ENCODE measurements around the gene FLNA.
"Not testable (repeated sequence)": the region's sequence is repeated elsewhere in the genome, so short reads cannot be mapped to it uniquely, and the experiment has no call there.

FLNA gene

DNA sequence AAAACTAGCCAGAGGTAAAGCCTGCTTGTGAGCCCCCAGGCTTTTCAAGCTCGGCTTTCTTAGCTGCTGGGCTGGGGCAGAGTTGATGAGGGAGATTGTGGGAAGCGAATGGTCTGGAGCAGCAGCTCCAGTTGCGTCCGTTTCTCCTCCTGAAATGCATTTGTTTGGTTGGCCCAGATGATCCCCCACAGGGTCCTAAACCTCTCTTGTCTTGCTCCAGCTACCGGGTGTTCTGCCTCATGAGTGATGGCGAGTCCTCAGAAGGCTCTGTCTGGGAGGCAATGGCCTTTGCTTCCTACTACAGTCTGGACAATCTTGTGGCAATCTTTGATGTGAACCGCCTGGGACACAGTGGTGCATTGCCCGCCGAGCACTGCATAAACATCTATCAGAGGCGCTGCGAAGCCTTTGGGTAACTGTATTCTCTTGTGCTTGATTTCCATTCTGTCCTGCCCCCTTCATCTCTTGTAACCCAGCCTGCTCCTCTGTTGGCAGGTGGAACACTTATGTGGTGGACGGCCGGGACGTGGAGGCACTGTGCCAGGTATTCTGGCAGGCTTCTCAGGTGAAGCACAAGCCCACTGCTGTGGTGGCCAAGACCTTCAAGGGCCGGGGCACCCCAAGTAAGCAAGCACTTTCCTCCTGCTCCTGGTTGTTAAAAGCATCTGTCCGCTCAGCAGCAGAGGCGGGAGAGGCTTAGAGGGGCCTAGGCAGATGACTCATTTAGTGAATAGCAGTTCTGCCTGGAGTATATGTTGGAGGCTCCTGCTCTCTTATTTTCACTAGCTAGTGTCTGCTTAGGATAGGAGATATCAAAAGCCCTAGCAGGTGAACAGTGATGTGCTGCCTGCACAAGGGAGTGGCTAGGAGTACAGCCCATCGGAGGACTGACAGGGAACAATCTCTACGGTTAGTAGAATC lies 63.6 kb downstream of the FLNA start:
- DNase-seq (ENCODE audit: extremely low read depth in 1 of 2, low read depth in 1 of 2): no peak

DNA sequence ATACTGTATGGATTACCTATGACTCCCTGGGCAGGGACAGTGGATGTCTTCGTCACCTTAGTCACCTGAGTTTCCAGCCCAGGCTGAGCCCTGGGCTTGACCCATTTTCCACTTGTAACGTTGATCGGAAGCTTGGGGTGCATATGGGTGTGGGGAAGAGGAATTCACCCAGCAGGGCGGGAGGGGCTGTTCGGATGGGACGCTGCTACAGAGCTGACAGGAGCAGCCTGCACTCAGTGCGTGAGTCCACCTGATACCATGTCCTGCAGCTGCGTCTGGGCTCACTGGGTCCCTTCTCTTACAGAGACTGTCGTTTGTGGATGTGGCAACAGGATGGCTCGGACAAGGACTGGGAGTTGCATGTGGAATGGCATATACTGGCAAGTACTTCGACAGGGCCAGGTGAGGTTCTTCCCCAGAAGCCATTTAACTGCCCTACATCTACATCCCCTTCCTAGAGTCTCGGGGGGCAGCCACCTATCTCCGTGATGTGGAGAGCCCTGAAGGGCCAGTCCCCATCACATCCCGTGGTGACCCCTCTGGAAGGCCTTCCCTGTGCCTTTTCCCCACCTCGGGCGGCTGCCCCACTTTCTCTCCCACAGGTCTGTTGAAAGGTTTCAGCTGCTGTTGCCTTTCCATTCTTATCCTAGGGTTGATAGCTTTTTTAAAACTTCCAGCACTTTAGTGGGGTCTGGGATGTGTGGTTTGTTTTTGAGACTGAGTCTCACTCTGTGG lies 65.2 kb downstream of the FLNA start:
- DNase-seq (ENCODE audit: extremely low read depth in 1 of 2, low read depth in 1 of 2): no peak

DNA sequence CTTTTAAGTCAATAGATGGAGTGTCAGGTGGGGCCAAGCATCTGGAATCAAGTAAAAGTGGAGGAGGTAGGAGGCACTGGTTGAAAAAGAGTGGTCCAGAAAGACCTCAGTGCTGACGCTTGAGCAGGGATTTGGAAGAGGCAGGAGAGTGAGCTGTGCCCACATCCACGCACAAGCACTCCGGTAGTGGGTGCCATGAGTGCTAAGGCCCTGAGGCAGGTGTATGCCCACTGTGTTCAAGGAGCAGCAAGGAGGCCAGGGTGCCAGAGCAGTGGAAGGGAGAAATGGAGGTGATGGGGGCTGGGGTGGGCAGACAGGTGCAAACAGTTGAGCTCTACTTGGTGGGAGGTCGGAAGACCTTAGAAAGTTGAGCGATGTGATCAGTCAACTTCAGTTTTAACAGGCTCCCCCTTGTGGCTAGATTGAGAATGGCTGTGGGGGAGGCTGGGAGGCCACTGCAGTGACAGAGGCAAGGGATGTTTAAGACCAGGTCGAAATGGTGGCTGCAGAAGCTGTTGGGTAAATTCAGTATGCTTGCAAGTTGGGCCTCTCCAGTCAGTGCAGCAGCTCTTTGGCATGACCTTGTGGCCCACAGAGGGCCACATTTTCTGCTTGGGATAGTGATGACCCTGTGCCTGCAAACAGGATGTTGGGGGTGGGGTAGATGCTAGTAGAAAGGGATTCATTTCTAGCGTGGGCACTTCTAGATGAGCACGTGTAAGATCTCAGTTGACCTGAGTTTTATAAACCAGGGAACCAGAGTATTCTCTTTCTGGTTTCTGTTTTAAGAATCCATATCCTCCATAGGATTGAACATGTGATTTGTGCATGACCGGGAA lies 66.1 kb downstream of the FLNA start:
- DNase-seq (ENCODE audit: extremely low read depth in 1 of 2, low read depth in 1 of 2): peak; percentile 57 to 61

GRCh38 chrX:154307202-154307601 lies 67.2 kb downstream of the FLNA start:
- no peak for DNase-seq (ENCODE audit: extremely low read depth in 1 of 2, low read depth in 1 of 2)

- no peak for DNase-seq (ENCODE audit: extremely low read depth in 1 of 2, low read depth in 1 of 2)
Measured at GRCh38 chrX:154305541-154306205, 68.8 kb downstream of the FLNA start.

DNA sequence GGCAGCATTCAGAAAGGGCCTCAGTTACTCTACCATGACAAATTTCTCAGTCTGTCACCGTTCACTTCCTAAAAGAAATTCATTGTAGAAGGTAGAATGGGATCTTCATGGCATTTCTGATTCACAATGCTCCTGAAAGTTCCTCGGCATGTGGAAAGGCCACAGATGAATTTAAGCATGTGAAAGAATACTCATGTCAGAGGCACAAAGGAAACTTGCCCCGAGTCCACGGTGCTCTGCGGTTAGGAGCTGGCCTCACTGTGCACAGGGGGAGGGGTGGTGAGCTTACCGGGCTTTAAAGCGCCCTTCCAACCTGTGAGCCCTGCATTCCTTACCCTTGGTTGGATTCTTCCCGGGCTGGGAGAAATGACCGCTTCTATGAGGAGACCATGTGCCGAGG lies 69.6 kb downstream of the FLNA start:
- DNase-seq (ENCODE audit: extremely low read depth in 1 of 2, low read depth in 1 of 2): no peak

DNA sequence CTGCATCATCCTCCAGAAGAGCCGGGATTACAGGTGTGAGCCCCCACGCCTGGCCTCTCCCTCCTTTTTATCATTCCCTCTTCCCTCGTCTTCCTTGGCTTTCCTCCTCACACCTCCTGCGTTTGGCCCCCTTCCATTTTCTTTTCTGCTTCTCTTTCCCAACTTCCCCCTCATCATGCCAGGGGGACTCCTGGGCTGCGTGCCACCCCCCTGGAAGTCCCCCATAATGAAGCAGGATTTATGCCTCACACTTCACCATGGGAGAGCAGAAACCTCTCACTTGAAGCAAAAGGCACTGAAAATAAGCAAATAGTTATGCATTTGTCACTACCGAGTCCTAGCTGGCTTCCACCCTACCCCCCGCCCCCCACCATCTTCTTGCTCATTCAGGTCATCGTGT lies 71.0 kb downstream of the FLNA start:
- no peak for DNase-seq (ENCODE audit: extremely low read depth in 1 of 2, low read depth in 1 of 2)

DNA sequence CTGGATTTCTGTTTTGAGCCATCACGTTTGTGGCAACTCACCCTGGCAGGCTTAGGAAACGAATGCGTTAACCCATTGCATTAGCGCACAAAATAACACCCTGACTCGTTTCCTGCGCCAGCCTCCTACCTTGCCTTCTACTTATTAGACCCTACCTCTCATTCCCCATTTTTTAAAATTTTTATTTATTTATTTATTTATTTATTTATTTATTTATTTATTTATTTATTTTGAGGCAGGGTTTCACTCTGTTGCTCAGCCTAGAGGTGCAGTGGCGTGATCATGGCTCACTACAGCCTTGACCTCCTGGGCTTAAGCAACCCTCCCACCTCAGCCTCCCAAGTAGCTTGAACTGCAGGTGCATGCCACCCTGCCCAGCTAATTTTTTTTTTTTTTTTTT lies 71.4 kb downstream of the FLNA start:
- DNase-seq (ENCODE audit: extremely low read depth in 1 of 2, low read depth in 1 of 2): not testable (repeated sequence)

GRCh38 chrX:154300816-154301215 lies 73.6 kb downstream of the FLNA start:
- DNase-seq (ENCODE audit: extremely low read depth in 1 of 2, low read depth in 1 of 2): no peak

Data from activated CD8-positive, alpha-beta memory T cell treated with anti-CD3 and anti-CD28 coated beads for 1 hour (primary cell).